CD8-positive, alpha-beta memory T cell (primary cell): ENCODE data around the gene CHCHD4. TPM values are rescaled to one million over a fixed set of nuclear protein-coding genes. Genes with fewer than 3 reads are reported as not detected.
"Not testable (repeated sequence)": the region's sequence is repeated elsewhere in the genome, so short reads cannot be mapped to it uniquely, and the experiment has no call there.

Experiments
- CTCF ChIA-PET: fragments of 350-600 bp; sonication (Branson Sonifier 250); formaldehyde crosslinking; loops from one replicate; lab custom pipeline; 2021; ENCODE audit warnings: antibody characterized with exemption; lab: Charles Lee
- POLR2A ChIA-PET: fragments of 350-600 bp; sonication (Branson Sonifier 250); formaldehyde crosslinking; loops from one replicate; lab custom pipeline; 2021; ENCODE audit warnings: antibody characterized with exemption; lab: Charles Lee
- DNase-seq, 5 donors: peaks; one replicate each; pipeline versions ENCODE4 v3.0.0 to v3.0.0-alpha.2; 2020 to 2022; ENCODE audit warnings: mixed read lengths in 1 of 5
- H3K27ac ChIP-seq: one replicate; pipeline ENCODE4 v1.7.0; 2013; ENCODE audit warnings: low read depth, mild to moderate bottlenecking, low read length, moderate library complexity
- H3K27me3 ChIP-seq: 2 replicates; pipeline ENCODE4 v1.7.0; 2013; ENCODE audit warnings: low read length, mild to moderate bottlenecking; ENCODE audit not compliant: insufficient read depth, poor library complexity, severe bottlenecking
- H3K36me3 ChIP-seq: 2 replicates; pipeline ENCODE4 v1.7.0; 2013; ENCODE audit warnings: mild to moderate bottlenecking, low read length, moderate library complexity; ENCODE audit not compliant: insufficient read depth
- H3K4me1 ChIP-seq: 2 replicates; pipeline ENCODE4 v1.7.0; 2013; ENCODE audit warnings: mild to moderate bottlenecking, low read length, moderate library complexity; ENCODE audit not compliant: insufficient read depth
- H3K4me3 ChIP-seq: 2 replicates; pipeline ENCODE4 v1.7.0; 2013; ENCODE audit warnings: mild to moderate bottlenecking, low read length
- H3K9me3 ChIP-seq: 2 replicates; pipeline ENCODE4 v1.7.0; 2013; ENCODE audit warnings: mild to moderate bottlenecking, low read length
- H3K27ac Mint-ChIP-seq, 8 donors: one replicate each; pipeline ENCODE4 v1.8.0; 2020 to 2021; ENCODE audit warnings: mixed read lengths in 8 of 8, mild to moderate bottlenecking in 6 of 8, inconsistent platforms in 3 of 8, moderate library complexity in 3 of 8
- H3K27me3 Mint-ChIP-seq, 2 donors: one replicate each; pipeline ENCODE4 v1.8.0; 2020 to 2021; ENCODE audit warnings: mixed read lengths in 2 of 2, mild to moderate bottlenecking in 1 of 2, moderate library complexity in 1 of 2
- H3K36me3 Mint-ChIP-seq, 3 donors: one replicate each; pipeline ENCODE4 v1.8.0; 2020 to 2021; ENCODE audit warnings: mixed read lengths in 3 of 3, inconsistent platforms in 1 of 3, mild to moderate bottlenecking in 1 of 3
- H3K4me1 Mint-ChIP-seq, 3 donors: one replicate each; pipeline ENCODE4 v1.8.0; 2020 to 2021; ENCODE audit warnings: mixed read lengths in 3 of 3, inconsistent platforms in 1 of 3, mild to moderate bottlenecking in 1 of 3
- H3K4me3 Mint-ChIP-seq, 7 donors: one replicate each; pipeline ENCODE4 v1.8.0; 2020 to 2021; ENCODE audit warnings: mixed read lengths in 7 of 7, mild to moderate bottlenecking in 6 of 7, moderate library complexity in 4 of 7, inconsistent platforms in 2 of 7
- H3K9me3 Mint-ChIP-seq, 5 donors: one replicate each; pipeline ENCODE4 v1.8.0; 2020 to 2022; ENCODE audit warnings: mixed read lengths in 5 of 5, mild to moderate bottlenecking in 3 of 5, moderate library complexity in 2 of 5, inconsistent platforms in 1 of 5
- polyA plus RNA-seq: library from polyadenylated mRNA; unstranded; fragments of 300-500 nt; fragmentation: Illumina TruSeq; gene quantifications from one replicate; pipeline ENCODE4 v1.2.3, GENCODE V29; 2021
- total RNA-seq, 2 experiments: library from RNA; stranded (reverse); gene quantifications; one replicate each; pipeline ENCODE4 v1.2.3, GENCODE V29; 2021

Gene CHCHD4
- total and polyA plus RNA-seq, 3 experiments from 2014 or later = 13.9 to 21.8 (median 21.7) TPM

- H3K27me3 ChIP-seq = no peaks in the 10 kb centered on the region
- H3K4me1 ChIP-seq = peaks cover 34% of the 10 kb centered on the region
- peaks cover 15% of the 10 kb centered on the region for H3K36me3 ChIP-seq
- H3K36me3 Mint-ChIP-seq = peaks cover 6 to 62% (median 14%) of the 10 kb centered on the region in 3 donors
- H3K9me3 ChIP-seq = no peaks in the 10 kb centered on the region
- H3K4me3 ChIP-seq = peak overlapping the region; percentile 99
- DNase-seq = no peak
- peak overlapping the region; percentile 77 to 98 (median 97) for H3K27ac Mint-ChIP-seq
- H3K4me1 Mint-ChIP-seq = peaks cover 53 to 67% (median 55%) of the 10 kb centered on the region in 3 donors
- peak overlapping the region; percentile 93 to 99 (median 97) for H3K4me3 Mint-ChIP-seq
- H3K27ac ChIP-seq = peak overlapping the region; percentile 94
- POLR2A ChIA-PET = interaction anchor here (0.8 to 3.6 kb wide), 5 partner anchors 19 to 528 kb away, joined by 4 to 78 read pairs (median 19); partner anchors contain the start of genes CCDC174, LSM3 and XPC
- no peaks in the 10 kb centered on the region for H3K9me3 Mint-ChIP-seq
- CTCF ChIA-PET = interaction anchor here (1.1 to 4.1 kb wide), 6 partner anchors 21 to 528 kb away, joined by 3 to 30 read pairs (median 10); partner anchors contain the start of genes CCDC174, LSM3 and XPC
- H3K27me3 Mint-ChIP-seq = peaks cover 0 to 5% of the 10 kb centered on the region in 2 donors
Observed at GRCh38 chr3:14123308-14124222, 1.1 kb downstream of the CHCHD4 start.

- H3K36me3 ChIP-seq = peaks cover 12% of the 10 kb centered on the region
- peaks cover 0 to 56% (median 6%) of the 10 kb centered on the region in 3 donors for H3K36me3 Mint-ChIP-seq
- no peaks in the 10 kb centered on the region for H3K9me3 ChIP-seq
- no peak overlapping the region for H3K4me3 ChIP-seq
- peaks cover 29% of the 10 kb centered on the region for H3K4me1 ChIP-seq
- peaks cover 41 to 54% (median 42%) of the 10 kb centered on the region in 3 donors for H3K4me1 Mint-ChIP-seq
- ChIA-PET CTCF (interaction anchor here (4.1 kb wide), 1 partner anchor 57 kb away, joined by 30 read pairs; the partner anchor contains the start of genes LSM3 and XPC), POLR2A (no interaction called here)
- no peak overlapping the region for H3K27ac ChIP-seq
- DNase-seq = no peak
- peak overlapping the region in 5 of 8 donors; percentile 35 to 98 (median 78) for H3K27ac Mint-ChIP-seq
- H3K27me3 Mint-ChIP-seq = peaks cover 0 to 5% of the 10 kb centered on the region in 2 donors
- no peaks in the 10 kb centered on the region for H3K9me3 Mint-ChIP-seq
- peak overlapping the region; percentile 10 to 99 (median 63) for H3K4me3 Mint-ChIP-seq
- H3K27me3 ChIP-seq = no peaks in the 10 kb centered on the region
Observed at GRCh38 chr3:14122301-14122700, 2.4 kb downstream of the CHCHD4 start.

GRCh38 chr3:14121859-14122258 lies 2.8 kb downstream of the CHCHD4 start:
- Mint-ChIP-seq H3K9me3 (no peaks in the 10 kb centered on the region), H3K27ac (peak overlapping the region in 4 of 8 donors; percentile 35 to 98 (median 64)), H3K4me3 (peak overlapping the region in 3 of 7 donors; percentile 95 to 99 (median 97)), H3K36me3 (peaks cover 0 to 56% (median 6%) of the 10 kb centered on the region in 3 donors), H3K4me1 (peaks cover 36 to 50% (median 38%) of the 10 kb centered on the region in 3 donors), H3K27me3 (peaks cover 0 to 5% of the 10 kb centered on the region in 2 donors)
- no peak for DNase-seq
- Histone ChIP-seq H3K36me3 (peaks cover 11% of the 10 kb centered on the region), H3K27me3 (no peaks in the 10 kb centered on the region), H3K27ac (no peak overlapping the region), H3K9me3 (no peaks in the 10 kb centered on the region), H3K4me3 (no peak overlapping the region), H3K4me1 (peaks cover 24% of the 10 kb centered on the region)
- ChIA-PET POLR2A (no interaction called here), CTCF (no interaction called here)

- peak overlapping the region in 1 of 8 donors; percentile 98 for H3K27ac Mint-ChIP-seq
- Histone ChIP-seq H3K36me3 (peaks cover 16% of the 10 kb centered on the region), H3K4me1 (peaks cover 16% of the 10 kb centered on the region)
- POLR2A ChIA-PET, H3K4me3 ChIP-seq, CTCF ChIA-PET, H3K27me3 ChIP-seq, H3K27me3 Mint-ChIP-seq, H3K9me3 Mint-ChIP-seq, H3K9me3 ChIP-seq, H3K4me3 Mint-ChIP-seq, H3K27ac ChIP-seq, DNase-seq: not testable (repeated sequence)
- H3K36me3 Mint-ChIP-seq = peaks cover 0 to 59% (median 6%) of the 10 kb centered on the region in 3 donors
- peaks cover 28 to 41% (median 29%) of the 10 kb centered on the region in 3 donors for H3K4me1 Mint-ChIP-seq
Observed at GRCh38 chr3:14120921-14121448, 3.7 kb downstream of the CHCHD4 start.

- peaks cover 24 to 38% (median 25%) of the 10 kb centered on the region in 3 donors for H3K4me1 Mint-ChIP-seq
- no peak overlapping the region for H3K27ac ChIP-seq
- peaks cover 0 to 59% (median 6%) of the 10 kb centered on the region in 3 donors for H3K36me3 Mint-ChIP-seq
- ChIA-PET CTCF (no interaction called here), POLR2A (interaction anchor here (0.5 kb wide), 1 partner anchor 1524 kb away, joined by 3 read pairs; no protein-coding TSS in a partner anchor)
- peak overlapping the region in 4 of 8 donors; percentile 6 to 98 (median 62) for H3K27ac Mint-ChIP-seq
- H3K36me3 ChIP-seq = peaks cover 22% of the 10 kb centered on the region
- no peaks in the 10 kb centered on the region for H3K27me3 ChIP-seq
- peaks cover 0 to 3% of the 10 kb centered on the region in 2 donors for H3K27me3 Mint-ChIP-seq
- DNase-seq = no peak
- H3K4me3 ChIP-seq = no peak overlapping the region
- no peaks in the 10 kb centered on the region for H3K9me3 Mint-ChIP-seq
- H3K4me3 Mint-ChIP-seq = peak overlapping the region in 1 of 7 donors; percentile 9
- no peaks in the 10 kb centered on the region for H3K9me3 ChIP-seq
- peaks cover 10% of the 10 kb centered on the region for H3K4me1 ChIP-seq
Observed at GRCh38 chr3:14120111-14120920, 4.4 kb downstream of the CHCHD4 start.

- H3K36me3 ChIP-seq = peaks cover 29% of the 10 kb centered on the region
- H3K4me1 Mint-ChIP-seq = peaks cover 24 to 38% (median 25%) of the 10 kb centered on the region in 3 donors
- no peaks in the 10 kb centered on the region for H3K27me3 ChIP-seq
- H3K27ac Mint-ChIP-seq = peak overlapping the region in 2 of 8 donors; percentile 15 to 23
- peaks cover 10% of the 10 kb centered on the region for H3K4me1 ChIP-seq
- no peak overlapping the region for H3K27ac ChIP-seq
- H3K4me3 ChIP-seq = no peak overlapping the region
- H3K9me3 ChIP-seq = no peaks in the 10 kb centered on the region
- no peaks in the 10 kb centered on the region for H3K9me3 Mint-ChIP-seq
- ChIA-PET CTCF (interaction anchor here (1.2 kb wide), 1 partner anchor 49 kb away, joined by 3 read pairs; no protein-coding TSS in a partner anchor), POLR2A (interaction anchor here (0.5 kb wide), 1 partner anchor 1523 kb away, joined by 3 read pairs; no protein-coding TSS in a partner anchor)
- no peaks in the 10 kb centered on the region for H3K27me3 Mint-ChIP-seq
- no peak for DNase-seq
- H3K36me3 Mint-ChIP-seq = peaks cover 0 to 60% (median 6%) of the 10 kb centered on the region in 3 donors
- H3K4me3 Mint-ChIP-seq = peak overlapping the region in 1 of 7 donors; percentile 9
Observed at GRCh38 chr3:14119651-14120050, 5.0 kb downstream of the CHCHD4 start.
